HG02870 (cell line): ENCODE measurements around the gene GNE.
"Not testable (repeated sequence)": the region's sequence is repeated elsewhere in the genome, so short reads cannot be mapped to it uniquely, and the experiment has no call there.

Experiments used
- ATAC-seq: cut with Tn5 transposase; IDR thresholded peaks from one replicate; pipeline ENCODE4 v1.9.1; 2021; ENCODE audit warnings: mild to moderate bottlenecking, moderate library complexity; ENCODE audit not compliant: unreplicated experiment

The GNE gene

GRCh38 chr9:36275060-36275459 lies 16.8 kb upstream of the GNE start:
- no peak for ATAC-seq

GRCh38 chr9:36273354-36273753 lies 15.1 kb upstream of the GNE start:
- not testable (repeated sequence) for ATAC-seq

GRCh38 chr9:36268007-36268427 lies 9.8 kb upstream of the GNE start:
- no peak for ATAC-seq

- ATAC-seq: no peak
Measured at GRCh38 chr9:36264896-36265295, 6.6 kb upstream of the GNE start.

- ATAC-seq: no peak
Measured at GRCh38 chr9:36263683-36264082, 5.4 kb upstream of the GNE start.

- ATAC-seq: no peak
Measured at GRCh38 chr9:36258996-36259533, 817 bp upstream of the GNE start.

- ATAC-seq: no peak
Measured at GRCh38 chr9:36251428-36251827, 6.8 kb downstream of the GNE start.

GRCh38 chr9:36250079-36250478 lies 8.2 kb downstream of the GNE start:
- ATAC-seq: no peak

GRCh38 chr9:36249189-36249588 lies 9.1 kb downstream of the GNE start:
- no peak for ATAC-seq

- not testable (repeated sequence) for ATAC-seq
Measured at GRCh38 chr9:36248061-36248460, 10.2 kb downstream of the GNE start.

GRCh38 chr9:36247356-36247755 lies 10.9 kb downstream of the GNE start:
- no peak for ATAC-seq

GRCh38 chr9:36245906-36246305 lies 12.3 kb downstream of the GNE start:
- no peak for ATAC-seq

- ATAC-seq: not testable (repeated sequence)
Measured at GRCh38 chr9:36239675-36240074, 18.6 kb downstream of the GNE start.

- not testable (repeated sequence) for ATAC-seq
Measured at GRCh38 chr9:36239205-36239604, 19.0 kb downstream of the GNE start.

GRCh38 chr9:36237230-36237629 lies 21.0 kb downstream of the GNE start:
- ATAC-seq: no peak

- ATAC-seq: no peak
Measured at GRCh38 chr9:36222449-36222848, 35.8 kb downstream of the GNE start.

GRCh38 chr9:36221667-36222066 lies 36.6 kb downstream of the GNE start:
- no peak for ATAC-seq

GRCh38 chr9:36218411-36218901 lies 39.8 kb downstream of the GNE start:
- ATAC-seq: no peak

GRCh38 chr9:36218011-36218410 lies 40.2 kb downstream of the GNE start:
- no peak for ATAC-seq

GRCh38 chr9:36217256-36217968 lies 40.8 kb downstream of the GNE start:
- no peak for ATAC-seq

- no peak for ATAC-seq
Measured at GRCh38 chr9:36214571-36214970, 43.7 kb downstream of the GNE start.

- ATAC-seq: no peak
Measured at GRCh38 chr9:36213989-36214388, 44.3 kb downstream of the GNE start.

- no peak for ATAC-seq
Measured at GRCh38 chr9:36213387-36213786, 44.9 kb downstream of the GNE start.
